ENCODE data around the gene PTPRK.

GRCh38 chr6:128282961-128283360 is 237.4 kb downstream of the PTPRK start:
- no peak for TF ChIP-seq POLR2A (IDR thresholded peaks at IDR 0.05)
- no peak for TF ChIP-seq CTCF (IDR thresholded peaks at IDR 0.05)
